T-helper 1 cell treated with Interleukin-12 subunit alpha and Interleukin-12 subunit beta and Interleukin-4 antibody, amounts not matched to agents 30 μg/mL and 1 μg/mL, for 36 hours (primary cell): ENCODE measurements around the gene H6PD.

Experiments
- H3K27ac Mint-ChIP-seq: one replicate; pipeline ENCODE4 v1.8.0; 2021; ENCODE audit warnings: mild to moderate bottlenecking, mixed read lengths
- H3K27me3 Mint-ChIP-seq: one replicate; pipeline ENCODE4 v1.8.0; 2021; ENCODE audit warnings: low read depth, mixed read lengths
- H3K36me3 Mint-ChIP-seq: one replicate; pipeline ENCODE4 v1.8.0; 2021; ENCODE audit warnings: low read depth, mixed read lengths
- H3K4me1 Mint-ChIP-seq: one replicate; pipeline ENCODE4 v1.8.0; 2021; ENCODE audit warnings: low read depth, mixed read lengths
- H3K4me3 Mint-ChIP-seq: one replicate; pipeline ENCODE4 v1.8.0; 2021; ENCODE audit warnings: mild to moderate bottlenecking, moderate library complexity, mixed read lengths
- H3K9me3 Mint-ChIP-seq: one replicate; pipeline ENCODE4 v1.8.0; 2021; ENCODE audit warnings: mixed read lengths

The H6PD gene

GRCh38 chr1:9198538-9199361, 35.8 kb upstream of the H6PD start:
- H3K4me3 Mint-ChIP-seq = no peak overlapping the region
- H3K27me3 Mint-ChIP-seq = peaks cover 78% of the 10 kb centered on the region
- H3K27ac Mint-ChIP-seq = no peak overlapping the region
- peaks cover 31% of the 10 kb centered on the region for H3K4me1 Mint-ChIP-seq
- peaks cover 3% of the 10 kb centered on the region for H3K36me3 Mint-ChIP-seq
- H3K9me3 Mint-ChIP-seq = no peaks in the 10 kb centered on the region

DNA sequence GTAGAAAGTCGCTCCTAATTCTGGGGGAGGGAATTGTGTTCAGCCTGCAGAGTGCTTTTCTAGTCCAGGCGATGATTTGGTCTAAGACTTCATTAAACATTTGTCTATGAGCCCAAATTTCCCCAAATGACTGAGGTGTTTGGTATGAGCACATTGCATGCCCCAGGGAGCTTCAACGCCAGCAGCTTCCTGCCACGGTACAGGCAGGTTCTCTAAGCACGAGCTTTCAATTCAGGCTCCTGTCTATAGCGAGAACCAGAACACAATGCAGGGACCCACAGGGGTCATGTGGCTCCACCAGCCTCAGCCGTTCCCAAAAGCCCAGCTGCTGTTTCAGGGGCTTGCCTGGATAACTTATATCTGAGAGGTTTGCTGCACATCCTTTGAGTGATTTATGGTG, 34.1 kb upstream of the H6PD start:
- peaks cover 86% of the 10 kb centered on the region for H3K27me3 Mint-ChIP-seq

GRCh38 chr1:9201401-9202239, 33.0 kb upstream of the H6PD start:
- H3K4me1 Mint-ChIP-seq = peaks cover 25% of the 10 kb centered on the region
- H3K27me3 Mint-ChIP-seq = peaks cover 91% of the 10 kb centered on the region
- H3K4me3 Mint-ChIP-seq = peak overlapping the region; percentile 71
- no peak overlapping the region for H3K27ac Mint-ChIP-seq
- H3K9me3 Mint-ChIP-seq = no peaks in the 10 kb centered on the region
- peaks cover 3% of the 10 kb centered on the region for H3K36me3 Mint-ChIP-seq

More for the DNA sequence above, 34.1 kb upstream of the H6PD start:
- Mint-ChIP-seq H3K27ac (no peak overlapping the region), H3K36me3 (peaks cover 3% of the 10 kb centered on the region), H3K4me3 (no peak overlapping the region), H3K4me1 (peaks cover 31% of the 10 kb centered on the region), H3K9me3 (no peaks in the 10 kb centered on the region)

GRCh38 chr1:9202240-9202870, 32.2 kb upstream of the H6PD start:
- peak overlapping the region; percentile 71 for H3K4me3 Mint-ChIP-seq
- peaks cover 3% of the 10 kb centered on the region for H3K36me3 Mint-ChIP-seq
- peaks cover 86% of the 10 kb centered on the region for H3K27me3 Mint-ChIP-seq
- no peak overlapping the region for H3K27ac Mint-ChIP-seq
- peaks cover 21% of the 10 kb centered on the region for H3K4me1 Mint-ChIP-seq
- H3K9me3 Mint-ChIP-seq = no peaks in the 10 kb centered on the region

DNA sequence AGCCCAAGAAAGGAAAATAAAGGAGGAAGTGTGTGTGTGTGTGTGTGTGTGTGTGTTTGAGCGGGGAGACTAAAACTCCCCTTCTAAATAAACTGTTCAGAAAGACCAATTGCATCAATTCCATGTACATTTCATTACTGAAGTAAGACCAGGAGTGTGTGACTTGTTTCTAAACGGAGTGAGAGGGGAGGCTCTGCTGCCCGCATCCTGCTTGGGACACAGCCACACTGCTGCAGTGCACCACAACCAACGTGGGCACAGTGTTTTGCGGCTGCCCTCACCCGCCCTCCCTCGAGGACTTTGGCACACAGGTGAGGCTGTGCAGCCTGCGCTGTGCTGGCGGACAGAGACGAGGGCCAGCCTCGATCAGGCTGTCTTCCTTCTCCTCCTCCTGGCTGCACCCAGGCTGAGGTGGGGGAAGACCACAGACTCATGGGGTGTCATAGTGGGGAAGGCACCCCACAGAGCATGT, 31.0 kb upstream of the H6PD start:
- Mint-ChIP-seq H3K4me1 (peaks cover 21% of the 10 kb centered on the region), H3K27ac (no peak overlapping the region), H3K36me3 (peaks cover 3% of the 10 kb centered on the region), H3K4me3 (no peak overlapping the region), H3K9me3 (no peaks in the 10 kb centered on the region), H3K27me3 (peaks cover 81% of the 10 kb centered on the region)

- Mint-ChIP-seq H3K27ac (no peak overlapping the region), H3K4me1 (peaks cover 21% of the 10 kb centered on the region), H3K27me3 (peaks cover 79% of the 10 kb centered on the region), H3K4me3 (no peak overlapping the region), H3K9me3 (no peaks in the 10 kb centered on the region), H3K36me3 (peaks cover 3% of the 10 kb centered on the region)
Observed at GRCh38 chr1:9204156-9204720, 30.3 kb upstream of the H6PD start.

GRCh38 chr1:9207086-9207485, 27.5 kb upstream of the H6PD start:
- Mint-ChIP-seq H3K4me3 (no peak overlapping the region), H3K36me3 (no peaks in the 10 kb centered on the region), H3K9me3 (no peaks in the 10 kb centered on the region), H3K4me1 (peaks cover 11% of the 10 kb centered on the region), H3K27me3 (peaks cover 60% of the 10 kb centered on the region), H3K27ac (no peak overlapping the region)

DNA sequence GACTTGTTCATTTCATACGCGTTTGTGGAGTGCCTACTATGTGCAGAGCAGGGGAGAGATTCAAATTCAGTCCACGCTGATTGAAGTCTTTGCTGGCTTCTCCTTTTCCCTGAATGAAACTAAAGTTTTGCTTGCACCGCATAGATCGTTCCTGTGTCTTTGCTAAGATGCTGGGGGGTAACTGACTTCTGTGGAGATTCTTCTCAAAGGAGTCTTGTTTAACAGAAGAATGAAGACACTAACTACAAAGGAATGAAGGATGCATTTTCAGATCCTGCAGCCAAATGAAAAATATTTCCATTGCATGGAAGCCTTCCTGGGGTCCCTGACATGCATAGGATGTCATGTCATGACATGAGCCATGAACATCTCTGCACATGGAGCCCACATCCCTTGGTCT, 26.9 kb upstream of the H6PD start:
- Mint-ChIP-seq H3K4me1 (peaks cover 7% of the 10 kb centered on the region), H3K9me3 (no peaks in the 10 kb centered on the region), H3K27me3 (peaks cover 53% of the 10 kb centered on the region), H3K27ac (no peak overlapping the region), H3K36me3 (no peaks in the 10 kb centered on the region), H3K4me3 (no peak overlapping the region)

DNA sequence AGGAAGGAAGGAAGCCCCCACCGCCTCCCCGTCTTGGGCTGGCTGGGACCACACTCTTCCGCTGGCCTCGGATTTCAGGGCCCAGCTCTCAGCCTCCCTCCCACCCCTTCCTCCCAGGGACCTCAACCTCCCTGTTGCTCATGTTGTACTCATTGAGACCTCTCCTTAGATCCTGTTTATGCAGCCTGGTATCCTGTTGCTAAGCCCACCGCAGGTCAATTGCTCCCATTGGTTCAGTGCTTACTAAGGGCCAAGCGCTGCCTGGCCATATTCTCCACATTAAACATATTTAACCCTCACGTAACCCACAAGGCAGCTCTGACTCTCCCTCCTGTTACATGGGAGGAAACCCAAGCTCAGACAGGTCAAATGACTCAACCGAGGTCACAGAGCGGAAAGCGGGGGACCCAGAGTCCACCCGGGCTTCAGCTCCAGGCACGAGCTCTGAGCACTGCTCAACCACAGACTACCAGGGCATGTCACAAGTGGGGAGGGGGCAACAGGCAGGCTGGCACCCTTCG, 23.2 kb upstream of the H6PD start:
- H3K27me3 Mint-ChIP-seq = peaks cover 23% of the 10 kb centered on the region
- no peaks in the 10 kb centered on the region for H3K36me3 Mint-ChIP-seq
- H3K4me1 Mint-ChIP-seq = no peaks in the 10 kb centered on the region
- H3K4me3 Mint-ChIP-seq = no peak overlapping the region
- no peak overlapping the region for H3K27ac Mint-ChIP-seq
- no peaks in the 10 kb centered on the region for H3K9me3 Mint-ChIP-seq

- H3K27ac Mint-ChIP-seq = no peak overlapping the region
- H3K4me1 Mint-ChIP-seq = no peaks in the 10 kb centered on the region
- H3K36me3 Mint-ChIP-seq = no peaks in the 10 kb centered on the region
- no peaks in the 10 kb centered on the region for H3K9me3 Mint-ChIP-seq
- H3K27me3 Mint-ChIP-seq = peaks cover 16% of the 10 kb centered on the region
- no peak overlapping the region for H3K4me3 Mint-ChIP-seq
Observed at GRCh38 chr1:9212735-9213134, 21.8 kb upstream of the H6PD start.

DNA sequence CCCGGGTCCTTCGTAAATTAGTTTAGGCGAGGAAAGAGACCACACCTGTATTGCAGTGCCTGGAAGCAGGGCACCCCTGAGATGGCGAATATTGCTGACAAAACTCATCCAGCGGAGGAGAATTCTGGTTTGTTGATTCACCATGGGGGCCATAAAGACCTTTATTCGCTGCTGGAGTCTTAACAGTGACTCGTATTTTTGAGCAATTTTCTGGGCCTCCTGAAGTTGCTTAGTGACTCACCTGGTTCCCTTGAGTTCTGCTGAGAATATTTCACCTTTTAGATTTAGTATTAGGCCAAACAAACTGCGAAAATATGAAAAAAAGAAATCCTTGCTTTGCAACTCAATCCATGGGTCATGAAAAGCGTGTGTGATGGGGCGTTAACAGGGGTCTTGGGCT, 20.6 kb upstream of the H6PD start:
- Mint-ChIP-seq H3K27ac (no peak overlapping the region), H3K4me1 (no peaks in the 10 kb centered on the region), H3K27me3 (peaks cover 12% of the 10 kb centered on the region), H3K4me3 (no peak overlapping the region), H3K9me3 (no peaks in the 10 kb centered on the region), H3K36me3 (no peaks in the 10 kb centered on the region)

- H3K36me3 Mint-ChIP-seq = no peaks in the 10 kb centered on the region
- H3K4me3 Mint-ChIP-seq = no peak overlapping the region
- peaks cover 10% of the 10 kb centered on the region for H3K27me3 Mint-ChIP-seq
- no peaks in the 10 kb centered on the region for H3K9me3 Mint-ChIP-seq
- no peaks in the 10 kb centered on the region for H3K4me1 Mint-ChIP-seq
- no peak overlapping the region for H3K27ac Mint-ChIP-seq
Observed at GRCh38 chr1:9218917-9219316, 15.7 kb upstream of the H6PD start.

- Mint-ChIP-seq H3K36me3 (no peaks in the 10 kb centered on the region), H3K4me1 (no peaks in the 10 kb centered on the region), H3K4me3 (no peak overlapping the region), H3K9me3 (no peaks in the 10 kb centered on the region), H3K27me3 (peaks cover 16% of the 10 kb centered on the region), H3K27ac (no peak overlapping the region)
Observed at GRCh38 chr1:9222846-9223625, 11.5 kb upstream of the H6PD start.
